ENCODE data around the gene TIAM1.

DNA sequence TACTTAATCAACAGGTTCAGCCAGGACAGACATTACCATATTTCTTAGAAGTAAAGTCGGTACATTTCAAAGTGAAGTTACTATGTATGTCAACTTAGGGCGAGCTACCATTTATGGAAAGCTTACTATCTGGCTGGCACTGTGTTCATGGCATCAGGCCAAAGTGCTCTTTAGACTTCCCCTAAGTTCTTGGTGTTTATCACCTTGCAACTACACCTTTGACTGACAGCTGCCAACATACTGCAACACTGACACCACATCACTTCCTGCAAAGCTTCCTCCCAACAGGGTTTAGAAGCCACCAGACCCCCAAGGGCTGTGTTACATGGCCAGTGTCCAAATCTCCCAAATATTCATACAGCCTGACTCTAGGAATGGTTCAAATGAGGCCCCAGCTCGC, 61.0 kb downstream of the TIAM1 start:
- TF ChIP-seq GATA2 (IDR thresholded peaks at IDR 0.05; ENCODE audit: low read depth, low read length) (no peak), GATA3 (IDR thresholded peaks at IDR 0.05; ENCODE audit: low read depth, low read length) (no peak)

Data from SH-SY5Y (cell line).